GM23338 (cell line): ENCODE measurements around the gene DAAM1.

Experiments used
- CREB1 ChIP-seq: fragments of 250-450 bp; sonication (Bioruptor Pico); IDR thresholded peaks from 2 replicates; pipeline ENCODE4 v1.5.0; 2020; ENCODE audit warnings: low read depth, mild to moderate bottlenecking, moderate library complexity
- EZH2 ChIP-seq: fragments of 200-600 bp; sonication (generic); IDR thresholded peaks from one replicate; pipeline ENCODE4 v1.8.0; 2017; ENCODE audit warnings: antibody characterized with exemption, mild to moderate bottlenecking, low read depth; ENCODE audit not compliant: unreplicated experiment
- EZH2phosphoT487 ChIP-seq: fragments of 200-600 bp; sonication (generic); IDR thresholded peaks from one replicate; pipeline ENCODE4 v1.8.1; 2018; ENCODE audit warnings: antibody characterized with exemption; ENCODE audit not compliant: unreplicated experiment
- JUNB ChIP-seq: IDR thresholded peaks from one replicate; pipeline ENCODE4 v1.6.1; 2016; ENCODE audit warnings: antibody characterized with exemption; ENCODE audit not compliant: unreplicated experiment
- NANOG ChIP-seq: IDR thresholded peaks from 2 replicates; pipeline ENCODE4 v1.6.1; 2016; ENCODE audit warnings: antibody characterized with exemption, borderline replicate concordance
- POLR2AphosphoS5 ChIP-seq: IDR thresholded peaks from 2 replicates; pipeline ENCODE4 v1.6.1; 2016; ENCODE audit warnings: antibody characterized with exemption, low read depth
- REST ChIP-seq: IDR thresholded peaks from one replicate; pipeline ENCODE4 v1.6.1; 2018; ENCODE audit warnings: antibody characterized with exemption; ENCODE audit not compliant: unreplicated experiment
- STAT1 ChIP-seq: IDR thresholded peaks from one replicate; pipeline ENCODE4 v1.6.1; 2016; ENCODE audit warnings: antibody characterized with exemption; ENCODE audit not compliant: unreplicated experiment
- ZNF114 ChIP-seq: fragments of 250-450 bp; sonication (Bioruptor Pico); IDR thresholded peaks from 2 replicates; pipeline ENCODE4 v1.5.0; 2020; ENCODE audit warnings: mild to moderate bottlenecking, moderate library complexity
- ZNF331 ChIP-seq: fragments of 250-450 bp; sonication (Bioruptor Pico); IDR thresholded peaks from 2 replicates; pipeline ENCODE4 v1.5.0; 2020; ENCODE audit warnings: low read depth, mild to moderate bottlenecking, moderate library complexity
- ZNF462 ChIP-seq: fragments of 250-450 bp; sonication (Bioruptor Pico); IDR thresholded peaks from 2 replicates; pipeline ENCODE4 v1.5.0; 2020; ENCODE audit warnings: mild to moderate bottlenecking, moderate library complexity
- TF ChIP-seq, protein P1 (sequence below), 2 experiments: fragments of 200-600 bp in 1 of 2; sonication (generic) in 1 of 2; conservative IDR thresholded peaks; 2 replicates each; pipeline versions ENCODE4 v1.5.1 to v1.6.1; 2016 to 2017; ENCODE audit warnings: antibody characterized with exemption in 2 of 2, low read depth in 2 of 2, mild to moderate bottlenecking in 2 of 2, moderate library complexity in 1 of 2
- TF ChIP-seq, protein P2 (sequence below): IDR thresholded peaks from 2 replicates; pipeline ENCODE4 v1.6.1; 2016; ENCODE audit warnings: antibody characterized with exemption

DNA sequence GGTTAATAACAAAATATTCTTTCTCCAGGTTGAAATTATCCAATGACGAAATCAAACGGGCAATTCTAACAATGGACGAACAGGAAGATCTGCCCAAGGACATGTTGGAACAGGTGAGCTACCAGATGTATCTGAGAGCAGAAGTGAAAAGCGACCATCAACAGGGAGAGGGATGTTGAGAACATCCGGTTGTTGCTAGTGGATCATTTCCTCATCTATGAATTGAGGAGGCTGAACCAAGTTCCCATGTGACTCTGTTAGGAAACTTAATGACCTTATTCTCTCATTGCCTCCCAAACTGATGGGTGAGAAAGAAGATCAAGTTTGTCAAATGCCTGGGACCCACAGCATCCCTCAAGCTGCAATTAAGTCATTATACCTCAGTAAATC is 159.0 kb downstream of the DAAM1 start:
- TF ChIP-seq EZH2 (no peak), POLR2AphosphoS5 (no peak), ZNF114 (no peak), EZH2phosphoT487 (no peak), JUNB (no peak), CREB1 (CRISPR knock-in tag) (no peak), REST (no peak), ZNF331 (CRISPR knock-in tag) (no peak), NANOG (no peak), STAT1 (no peak), ZNF462 (CRISPR knock-in tag) (no peak)
- TF ChIP-seq, protein P1, sequence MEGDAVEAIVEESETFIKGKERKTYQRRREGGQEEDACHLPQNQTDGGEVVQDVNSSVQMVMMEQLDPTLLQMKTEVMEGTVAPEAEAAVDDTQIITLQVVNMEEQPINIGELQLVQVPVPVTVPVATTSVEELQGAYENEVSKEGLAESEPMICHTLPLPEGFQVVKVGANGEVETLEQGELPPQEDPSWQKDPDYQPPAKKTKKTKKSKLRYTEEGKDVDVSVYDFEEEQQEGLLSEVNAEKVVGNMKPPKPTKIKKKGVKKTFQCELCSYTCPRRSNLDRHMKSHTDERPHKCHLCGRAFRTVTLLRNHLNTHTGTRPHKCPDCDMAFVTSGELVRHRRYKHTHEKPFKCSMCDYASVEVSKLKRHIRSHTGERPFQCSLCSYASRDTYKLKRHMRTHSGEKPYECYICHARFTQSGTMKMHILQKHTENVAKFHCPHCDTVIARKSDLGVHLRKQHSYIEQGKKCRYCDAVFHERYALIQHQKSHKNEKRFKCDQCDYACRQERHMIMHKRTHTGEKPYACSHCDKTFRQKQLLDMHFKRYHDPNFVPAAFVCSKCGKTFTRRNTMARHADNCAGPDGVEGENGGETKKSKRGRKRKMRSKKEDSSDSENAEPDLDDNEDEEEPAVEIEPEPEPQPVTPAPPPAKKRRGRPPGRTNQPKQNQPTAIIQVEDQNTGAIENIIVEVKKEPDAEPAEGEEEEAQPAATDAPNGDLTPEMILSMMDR (conservative IDR thresholded peaks at IDR 0.05; ENCODE audit: low read depth in 2 of 2), result no peak
- TF ChIP-seq, protein P2, sequence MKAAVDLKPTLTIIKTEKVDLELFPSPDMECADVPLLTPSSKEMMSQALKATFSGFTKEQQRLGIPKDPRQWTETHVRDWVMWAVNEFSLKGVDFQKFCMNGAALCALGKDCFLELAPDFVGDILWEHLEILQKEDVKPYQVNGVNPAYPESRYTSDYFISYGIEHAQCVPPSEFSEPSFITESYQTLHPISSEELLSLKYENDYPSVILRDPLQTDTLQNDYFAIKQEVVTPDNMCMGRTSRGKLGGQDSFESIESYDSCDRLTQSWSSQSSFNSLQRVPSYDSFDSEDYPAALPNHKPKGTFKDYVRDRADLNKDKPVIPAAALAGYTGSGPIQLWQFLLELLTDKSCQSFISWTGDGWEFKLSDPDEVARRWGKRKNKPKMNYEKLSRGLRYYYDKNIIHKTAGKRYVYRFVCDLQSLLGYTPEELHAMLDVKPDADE, result no peak
